ENCODE results near the gene SPI1. TPM values are rescaled to one million over a fixed set of nuclear protein-coding genes. Genes with fewer than 3 reads are reported as not detected.

SPI1 gene
- polyA plus RNA-seq, 1 donor (not counting 4 experiments of a cell fraction or from before 2014, with no cell fraction given): not detected

- TF ChIP-seq EZH2 (IDR thresholded peaks at IDR 0.05; ENCODE audit: low read length): no peak
- TF ChIP-seq CTCF (optimal IDR thresholded peaks at IDR 0.05 in 1 of 3, IDR thresholded peaks at IDR 0.05 in 1 of 3, conservative IDR thresholded peaks at IDR 0.05 in 1 of 3; ENCODE audit: extremely low read depth in 1 of 3, insufficient read depth in 2 of 3, low read length in 3 of 3): no peak
- no peaks in the 10 kb centered on the region for H3K36me3 ChIP-seq (ENCODE audit: control insufficient read depth in 2 of 2, extremely low read depth in 1 of 2, insufficient read depth in 2 of 2, low read length in 2 of 2)
- DNase-seq (ENCODE audit: low read depth, low spot score) (no peak), FAIRE-seq (no peak)
- no peaks in the 10 kb centered on the region for H3K4me1 ChIP-seq (ENCODE audit: control insufficient read depth, extremely low read depth, insufficient read depth, low read length)
- H2AFZ ChIP-seq (ENCODE audit: control insufficient read depth, low read length): no peak overlapping the region
- H3K27me3 ChIP-seq (ENCODE audit: control insufficient read depth, extremely low read depth, insufficient read depth, low read length): no peaks in the 10 kb centered on the region
- dilution Hi-C loops (cut with MboI; ENCODE audit: extremely low pct_ligation_motif_present, low sequenced_read_pairs): no loop called here
- no peaks in the 10 kb centered on the region for H3K9me3 ChIP-seq (ENCODE audit: control insufficient read depth, low read depth, low read length)
- no peak overlapping the region for H3K9ac ChIP-seq (ENCODE audit: control insufficient read depth, extremely low read depth, insufficient read depth, low read length)
- H4K20me1 ChIP-seq (ENCODE audit: control insufficient read depth, extremely low read depth, insufficient read depth, low read length): no peaks in the 10 kb centered on the region
- no peaks in the 10 kb centered on the region for H3K9me1 ChIP-seq (ENCODE audit: control insufficient read depth, extremely low read depth, insufficient read depth, low read length)
- H3K4me2 ChIP-seq (ENCODE audit: control insufficient read depth, extremely low read depth, insufficient read depth, low read depth, low read length): no peak overlapping the region
- H3K4me3 ChIP-seq (ENCODE audit: control insufficient read depth in 2 of 3, extremely low read depth in 1 of 3, insufficient read depth in 2 of 3, low read depth in 1 of 3, low read length in 3 of 3): no peak overlapping the region
- H3K79me2 ChIP-seq (ENCODE audit: control insufficient read depth, insufficient read depth, low read length): no peaks in the 10 kb centered on the region
- no peak overlapping the region for H3K27ac ChIP-seq (ENCODE audit: control insufficient read depth, insufficient read depth, low read length)
Measured at GRCh38 chr11:47347137-47347536, 31.2 kb downstream of the SPI1 start.

GRCh38 chr11:47345890-47346563 is 32.3 kb downstream of the SPI1 start:
- DNase-seq (ENCODE audit: low read depth, low spot score) (no peak), FAIRE-seq (no peak)
- no peak overlapping the region for H3K4me3 ChIP-seq (ENCODE audit: control insufficient read depth in 2 of 3, extremely low read depth in 1 of 3, insufficient read depth in 2 of 3, low read depth in 1 of 3, low read length in 3 of 3)
- no peaks in the 10 kb centered on the region for H3K9me1 ChIP-seq (ENCODE audit: control insufficient read depth, extremely low read depth, insufficient read depth, low read length)
- no peaks in the 10 kb centered on the region for H3K79me2 ChIP-seq (ENCODE audit: control insufficient read depth, insufficient read depth, low read length)
- TF ChIP-seq CTCF (optimal IDR thresholded peaks at IDR 0.05 in 1 of 3, IDR thresholded peaks at IDR 0.05 in 1 of 3, conservative IDR thresholded peaks at IDR 0.05 in 1 of 3; ENCODE audit: extremely low read depth in 1 of 3, insufficient read depth in 2 of 3, low read length in 3 of 3) (no peak), EZH2 (IDR thresholded peaks at IDR 0.05; ENCODE audit: low read length) (no peak)
- no peak overlapping the region for H2AFZ ChIP-seq (ENCODE audit: control insufficient read depth, low read length)
- H3K9me3 ChIP-seq (ENCODE audit: control insufficient read depth, low read depth, low read length): no peaks in the 10 kb centered on the region
- dilution Hi-C loops (cut with MboI; ENCODE audit: extremely low pct_ligation_motif_present, low sequenced_read_pairs): no loop called here
- H3K27ac ChIP-seq (ENCODE audit: control insufficient read depth, insufficient read depth, low read length): no peak overlapping the region
- H4K20me1 ChIP-seq (ENCODE audit: control insufficient read depth, extremely low read depth, insufficient read depth, low read length): no peaks in the 10 kb centered on the region
- H3K4me1 ChIP-seq (ENCODE audit: control insufficient read depth, extremely low read depth, insufficient read depth, low read length): no peaks in the 10 kb centered on the region
- no peaks in the 10 kb centered on the region for H3K36me3 ChIP-seq (ENCODE audit: control insufficient read depth in 2 of 2, extremely low read depth in 1 of 2, insufficient read depth in 2 of 2, low read length in 2 of 2)
- no peak overlapping the region for H3K9ac ChIP-seq (ENCODE audit: control insufficient read depth, extremely low read depth, insufficient read depth, low read length)
- no peaks in the 10 kb centered on the region for H3K27me3 ChIP-seq (ENCODE audit: control insufficient read depth, extremely low read depth, insufficient read depth, low read length)
- H3K4me2 ChIP-seq (ENCODE audit: control insufficient read depth, extremely low read depth, insufficient read depth, low read depth, low read length): no peak overlapping the region

All from keratinocyte (primary cell).